Mucosa of rectum (tissue), 2 donors: ENCODE measurements around the gene C2orf68.
"Not testable (repeated sequence)": the region's sequence is repeated elsewhere in the genome, so short reads cannot be mapped to it uniquely, and the experiment has no call there.

Experiments used
- H3K27ac ChIP-seq, 2 donors: one replicate each; pipeline ENCODE4 v1.7.0; 2013; ENCODE audit warnings: inconsistent platforms in 2 of 2, low read depth in 2 of 2, low read length in 2 of 2
- H3K27me3 ChIP-seq, 2 donors: one replicate each; pipeline ENCODE4 v1.7.0; 2013; ENCODE audit warnings: low read length in 2 of 2; ENCODE audit not compliant: control insufficient read depth in 2 of 2, insufficient read depth in 2 of 2
- H3K36me3 ChIP-seq, 2 donors: one replicate each; pipeline ENCODE4 v1.7.0; 2013; ENCODE audit warnings: low read length in 2 of 2; ENCODE audit not compliant: control insufficient read depth in 2 of 2, insufficient read depth in 2 of 2
- H3K4me1 ChIP-seq, 2 donors: one replicate each; pipeline ENCODE4 v1.7.0; 2013; ENCODE audit warnings: low read length in 2 of 2, mild to moderate bottlenecking in 1 of 2; ENCODE audit not compliant: control insufficient read depth in 2 of 2, insufficient read depth in 2 of 2
- H3K4me3 ChIP-seq, 2 donors: one replicate each; pipeline ENCODE4 v1.7.0; 2013; ENCODE audit warnings: low read length in 2 of 2
- H3K9ac ChIP-seq, 2 donors: one replicate each; pipeline ENCODE4 v1.7.0; 2013; ENCODE audit warnings: low read length in 2 of 2, low read depth in 1 of 2, mild to moderate bottlenecking in 1 of 2
- H3K9me3 ChIP-seq, 2 donors: one replicate each; pipeline ENCODE4 v1.7.0; 2013; ENCODE audit warnings: low read length in 2 of 2; ENCODE audit not compliant: control insufficient read depth in 2 of 2
- donor health status: healthy.
- donor health status: Normal muscosa, but diverticular disease.

The C2orf68 gene

DNA sequence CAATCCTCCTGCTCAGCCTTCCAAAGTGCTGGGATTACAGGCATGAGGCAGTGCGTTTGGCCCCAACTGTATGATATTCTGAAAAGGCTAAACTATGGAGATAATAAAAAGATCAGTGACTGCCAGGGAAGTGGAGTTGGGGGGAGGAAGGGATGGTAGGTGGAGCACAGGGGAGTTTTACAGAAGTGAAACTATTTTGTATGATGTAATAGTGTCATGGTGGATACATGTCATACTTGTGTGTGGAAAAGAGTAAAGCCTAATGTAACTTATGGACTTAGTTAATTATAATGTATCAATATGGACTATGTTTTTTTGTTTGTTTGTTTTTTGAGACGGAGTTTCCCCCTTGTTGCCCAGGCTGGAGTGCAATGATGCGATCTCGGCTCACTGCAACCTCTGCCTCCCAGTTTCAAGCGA, 47.7 kb downstream of the C2orf68 start:
- peaks cover 6% of the 10 kb centered on the region in 2 donors for H3K4me1 ChIP-seq
- H3K27me3 ChIP-seq, result no peaks in the 10 kb centered on the region
- H3K4me3 ChIP-seq, result no peak overlapping the region
- H3K27ac ChIP-seq, result no peak overlapping the region
- no peaks in the 10 kb centered on the region for H3K9me3 ChIP-seq
- H3K36me3 ChIP-seq, result peaks cover 0 to under 1% of the 10 kb centered on the region in 2 donors
- no peak overlapping the region for H3K9ac ChIP-seq

DNA sequence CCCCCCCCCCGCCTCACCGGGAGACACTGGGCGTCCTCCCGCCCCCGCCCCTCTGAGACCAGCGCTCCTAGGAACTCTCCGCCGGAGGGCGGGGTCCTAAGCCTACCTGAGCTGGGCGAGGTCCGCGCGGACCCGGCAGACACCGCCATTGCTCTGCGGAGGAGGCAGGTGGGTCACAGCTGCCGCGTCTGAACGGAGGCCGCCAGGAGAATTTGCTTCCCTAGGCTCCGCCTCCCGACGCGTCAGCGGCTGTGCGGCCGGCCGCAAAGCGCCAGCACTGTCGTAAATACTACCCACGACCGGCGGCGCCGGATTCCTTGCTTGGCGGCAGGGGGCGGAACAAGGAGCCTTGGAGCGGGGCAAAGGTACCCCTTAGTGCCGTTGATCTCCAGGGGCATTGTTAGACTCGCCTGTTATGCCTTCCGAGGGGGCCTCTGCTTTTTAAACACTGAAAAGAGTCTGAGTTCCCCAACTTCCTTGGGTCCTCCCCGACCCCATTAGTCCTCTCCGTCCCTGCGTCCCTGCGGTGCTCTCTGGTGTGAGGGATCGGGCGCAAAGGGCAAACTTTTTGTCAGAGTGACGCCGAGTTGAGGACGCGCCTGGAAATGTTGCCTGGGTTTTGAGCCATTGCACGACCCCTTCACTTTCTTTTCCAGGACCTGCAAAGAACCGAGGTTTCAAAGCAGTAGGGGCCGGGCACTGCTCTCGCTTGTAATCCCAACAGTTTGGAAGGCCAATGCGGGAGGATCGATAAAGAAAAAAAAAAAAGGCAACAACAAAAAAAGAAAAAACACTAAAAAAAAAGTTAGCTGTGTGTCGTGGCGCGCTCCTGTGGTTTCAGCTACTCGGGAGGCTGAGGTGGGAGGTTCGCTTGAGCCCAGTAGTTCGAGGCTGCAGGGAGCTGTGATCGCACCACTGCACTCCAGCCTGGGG, 50.3 kb downstream of the C2orf68 start, which contains the start of gene GGCX:
GGCX (minus strand) TSS at position 214 of the 933 bp plus-strand sequence; CDS start at position 149, 65 bp downstream.
- peak within 1 kb of the TSS; percentile 90 to 98 for H3K4me3 ChIP-seq

DNA sequence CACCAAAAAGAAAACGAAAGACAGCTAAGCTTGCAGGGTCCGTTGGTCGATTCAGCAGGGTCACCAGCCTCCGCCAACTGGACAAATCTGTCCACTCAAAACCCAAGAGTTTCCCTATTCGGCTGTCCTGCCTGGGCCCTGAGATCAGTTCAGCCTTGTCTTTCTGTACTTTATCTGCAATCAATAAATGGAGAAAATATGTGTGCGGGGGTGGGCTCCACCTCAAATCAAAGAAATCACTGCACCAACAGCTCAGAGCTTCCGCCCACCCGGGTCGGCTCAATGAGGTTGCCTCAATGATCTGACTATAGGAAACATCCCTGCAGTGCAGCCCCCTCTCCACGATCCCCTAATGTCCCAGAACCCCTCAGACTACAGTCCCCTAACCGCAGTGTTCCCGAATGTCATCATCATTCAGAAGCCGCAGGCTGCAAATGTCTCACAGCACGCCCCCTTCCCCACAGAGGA, 51.0 kb downstream of the C2orf68 start:
- Histone ChIP-seq H3K4me1 (peaks cover 6% of the 10 kb centered on the region in 2 donors), H3K27me3 (no peaks in the 10 kb centered on the region), H3K27ac (peak overlapping the region; percentile 86 to 88), H3K36me3 (peaks cover 15% of the 10 kb centered on the region in 2 donors), H3K9me3 (no peaks in the 10 kb centered on the region), H3K9ac (peak overlapping the region; percentile 66 to 87), H3K4me3 (peak overlapping the region; percentile 90 to 98)

More for the DNA sequence above, 50.3 kb downstream of the C2orf68 start, which contains the start of gene GGCX:
- peaks cover 6% of the 10 kb centered on the region in 2 donors for H3K4me1 ChIP-seq
- H3K9ac ChIP-seq, result peak within 1 kb of the TSS; percentile 87 to 98
- H3K36me3 ChIP-seq, result peaks cover 13 to 14% of the 10 kb centered on the region in 2 donors
- no peaks in the 10 kb centered on the region for H3K27me3 ChIP-seq
- peak within 1 kb of the TSS; percentile 86 to 88 for H3K27ac ChIP-seq
- H3K9me3 ChIP-seq, result no peaks in the 10 kb centered on the region

DNA sequence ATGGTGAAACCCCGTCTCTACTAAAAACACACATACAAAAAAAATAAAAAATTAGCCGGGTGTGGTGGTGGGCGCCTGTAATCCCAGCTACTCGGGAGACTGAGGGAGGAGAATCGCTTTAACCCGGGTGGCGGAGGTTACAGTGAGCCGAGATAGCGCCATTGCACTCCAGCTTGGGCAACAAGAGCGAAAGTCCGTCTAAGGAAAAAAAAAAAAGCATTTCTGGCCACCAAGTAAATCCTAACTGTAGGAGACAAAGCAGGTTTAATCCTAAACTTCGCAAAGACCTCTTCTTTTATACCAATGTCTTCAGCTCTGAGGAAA, 51.5 kb downstream of the C2orf68 start:
- not testable (repeated sequence) for H3K27ac ChIP-seq, H3K9me3 ChIP-seq, H3K27me3 ChIP-seq, H3K4me1 ChIP-seq
- Histone ChIP-seq H3K4me3 (peak overlapping the region; percentile 90 to 98), H3K36me3 (peaks cover 15 to 18% of the 10 kb centered on the region in 2 donors), H3K9ac (peak overlapping the region; percentile 66 to 87)

DNA sequence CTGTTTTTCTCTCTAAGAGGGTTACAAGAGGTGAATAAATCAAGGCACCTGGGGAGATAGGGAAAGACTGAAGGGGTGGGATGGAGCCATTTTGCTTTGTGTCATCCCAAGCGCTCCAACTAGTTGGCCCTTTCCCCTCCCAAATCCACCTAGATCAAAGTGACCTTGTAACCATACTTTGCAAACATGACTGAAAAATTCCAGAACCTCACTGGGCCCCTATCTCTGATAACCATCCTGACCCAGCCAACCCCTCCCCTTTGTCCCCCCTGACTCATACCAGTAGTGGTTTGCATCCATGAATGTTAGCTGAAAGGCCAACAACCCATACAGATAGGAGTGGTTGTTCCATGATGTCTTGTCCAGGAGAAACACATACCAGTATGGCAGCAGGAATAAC, 53.7 kb downstream of the C2orf68 start:
- no peaks in the 10 kb centered on the region for H3K27me3 ChIP-seq
- H3K9me3 ChIP-seq, result no peaks in the 10 kb centered on the region
- peaks cover 28 to 37% of the 10 kb centered on the region in 2 donors for H3K36me3 ChIP-seq
- no peak overlapping the region for H3K9ac ChIP-seq
- peaks cover 6% of the 10 kb centered on the region in 2 donors for H3K4me1 ChIP-seq
- no peak overlapping the region for H3K4me3 ChIP-seq
- no peak overlapping the region for H3K27ac ChIP-seq

DNA sequence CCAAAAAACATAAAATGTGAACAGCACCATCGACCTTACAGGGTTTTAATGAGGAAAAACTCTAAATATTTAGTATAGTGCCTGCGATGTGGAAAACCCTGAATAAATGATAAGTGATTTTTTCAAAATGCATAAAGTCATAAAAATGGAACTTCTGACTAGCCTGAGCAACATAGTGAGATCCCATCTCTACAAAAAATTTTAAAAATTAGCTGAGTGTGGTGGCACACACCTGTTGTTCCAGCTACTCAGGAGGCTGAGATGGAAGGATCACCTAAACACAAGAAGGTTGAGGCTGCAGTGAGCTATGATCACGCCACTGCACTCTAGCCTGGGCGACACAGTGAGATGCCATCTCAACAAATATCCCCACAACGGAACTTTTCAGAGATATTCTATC, 54.7 kb downstream of the C2orf68 start:
- H3K27me3 ChIP-seq, result no peaks in the 10 kb centered on the region
- peaks cover 38 to 48% of the 10 kb centered on the region in 2 donors for H3K36me3 ChIP-seq
- H3K4me3 ChIP-seq, result no peak overlapping the region
- H3K9me3 ChIP-seq, result no peaks in the 10 kb centered on the region
- no peak overlapping the region for H3K27ac ChIP-seq
- peaks cover 6% of the 10 kb centered on the region in 2 donors for H3K4me1 ChIP-seq
- no peak overlapping the region for H3K9ac ChIP-seq
